ENCODE measurements around the gene KIF6. TPM values are rescaled to one million over a fixed set of nuclear protein-coding genes. Genes with fewer than 3 reads are reported as not detected.
A peak's percentile ranks its signal among the peaks of the same experiment; 100 is the strongest.

The KIF6 gene
- total RNA-seq, 1 donor from 2014 or later = not detected

- Histone ChIP-seq H3K36me3 (no peaks in the 10 kb centered on the region), H3K27ac (no peak overlapping the region), H3K27me3 (no peaks in the 10 kb centered on the region), H3K4me3 (no peak overlapping the region), H3K9me3 (no peaks in the 10 kb centered on the region), H3K4me1 (peaks cover 8% of the 10 kb centered on the region)
- peak in 1 of 2 donors; percentile 70 for DNase-seq (ENCODE audit: extremely low spot score in 2 of 2)
- intact Hi-C loops (cut with DNase I) = no loop called here
- TF ChIP-seq CTCF (IDR thresholded peaks at IDR 0.05) = no peak
- no peak for TF ChIP-seq POLR2A (IDR thresholded peaks at IDR 0.05)
- no peak for TF ChIP-seq POLR2AphosphoS5 (IDR thresholded peaks at IDR 0.05; ENCODE audit: insufficient read depth in 1 of 2, low read depth in 1 of 2)
Observed at GRCh38 chr6:39420300-39421265, 304.6 kb downstream of the KIF6 start.

GRCh38 chr6:39419607-39420006 is 305.6 kb downstream of the KIF6 start:
- H3K36me3 ChIP-seq = no peaks in the 10 kb centered on the region
- no peak for TF ChIP-seq POLR2A (IDR thresholded peaks at IDR 0.05)
- no peak for TF ChIP-seq POLR2AphosphoS5 (IDR thresholded peaks at IDR 0.05; ENCODE audit: insufficient read depth in 1 of 2, low read depth in 1 of 2)
- TF ChIP-seq CTCF (IDR thresholded peaks at IDR 0.05) = no peak
- no peak overlapping the region for H3K27ac ChIP-seq
- H3K4me1 ChIP-seq = peaks cover 8% of the 10 kb centered on the region
- no peaks in the 10 kb centered on the region for H3K27me3 ChIP-seq
- H3K4me3 ChIP-seq = no peak overlapping the region
- intact Hi-C loops (cut with DNase I) = no loop called here
- peak in 1 of 2 donors; percentile 32 for DNase-seq (ENCODE audit: extremely low spot score in 2 of 2)
- no peaks in the 10 kb centered on the region for H3K9me3 ChIP-seq

GRCh38 chr6:39417440-39417839 is 307.8 kb downstream of the KIF6 start:
- intact Hi-C loops (cut with DNase I) = no loop called here
- no peak for DNase-seq (ENCODE audit: extremely low spot score in 2 of 2)
- no peak overlapping the region for H3K4me3 ChIP-seq
- no peaks in the 10 kb centered on the region for H3K27me3 ChIP-seq
- H3K36me3 ChIP-seq = no peaks in the 10 kb centered on the region
- no peaks in the 10 kb centered on the region for H3K9me3 ChIP-seq
- H3K27ac ChIP-seq = no peak overlapping the region
- peaks cover 6% of the 10 kb centered on the region for H3K4me1 ChIP-seq
- TF ChIP-seq POLR2AphosphoS5 (IDR thresholded peaks at IDR 0.05; ENCODE audit: insufficient read depth in 1 of 2, low read depth in 1 of 2) (no peak), POLR2A (IDR thresholded peaks at IDR 0.05) (no peak), CTCF (IDR thresholded peaks at IDR 0.05) (no peak)

- intact Hi-C loops (cut with DNase I) = no loop called here
- Histone ChIP-seq H3K27me3 (no peaks in the 10 kb centered on the region), H3K27ac (no peak overlapping the region), H3K9me3 (no peaks in the 10 kb centered on the region), H3K4me1 (no peaks in the 10 kb centered on the region), H3K36me3 (no peaks in the 10 kb centered on the region), H3K4me3 (no peak overlapping the region)
- no peak for DNase-seq (ENCODE audit: extremely low spot score in 2 of 2)
- no peak for TF ChIP-seq CTCF (IDR thresholded peaks at IDR 0.05)
- no peak for TF ChIP-seq POLR2AphosphoS5 (IDR thresholded peaks at IDR 0.05; ENCODE audit: insufficient read depth in 1 of 2, low read depth in 1 of 2)
Observed at GRCh38 chr6:39416728-39417127, 308.5 kb downstream of the KIF6 start.

- no peaks in the 10 kb centered on the region for H3K4me1 ChIP-seq
- TF ChIP-seq POLR2A (IDR thresholded peaks at IDR 0.05) = no peak
- TF ChIP-seq CTCF (IDR thresholded peaks at IDR 0.05) = no peak
- TF ChIP-seq POLR2AphosphoS5 (IDR thresholded peaks at IDR 0.05; ENCODE audit: insufficient read depth in 1 of 2, low read depth in 1 of 2) = no peak
- DNase-seq (ENCODE audit: extremely low spot score in 2 of 2) = no peak
- H3K9me3 ChIP-seq = no peaks in the 10 kb centered on the region
- intact Hi-C loops (cut with DNase I) = no loop called here
- no peak overlapping the region for H3K4me3 ChIP-seq
- no peaks in the 10 kb centered on the region for H3K36me3 ChIP-seq
- no peak overlapping the region for H3K27ac ChIP-seq
- no peaks in the 10 kb centered on the region for H3K27me3 ChIP-seq
Observed at GRCh38 chr6:39416026-39416425, 309.2 kb downstream of the KIF6 start.
